NB4 (cell line): ENCODE results near the gene RARA.

Experiments
- CTCF ChIP-seq: IDR thresholded peaks from one replicate; pipeline ENCODE4 v1.5.1; 2012; ENCODE audit warnings: low read depth, low read length
- MYC ChIP-seq: IDR thresholded peaks from 2 replicates; pipeline ENCODE4 v1.6.1; 2011; ENCODE audit warnings: low read depth, low read length
- POLR2A ChIP-seq: IDR thresholded peaks from 2 replicates; pipeline ENCODE4 v1.6.1; 2011; ENCODE audit warnings: mild to moderate bottlenecking; ENCODE audit not compliant: insufficient read length; ENCODE audit errors: extremely low read depth

DNA sequence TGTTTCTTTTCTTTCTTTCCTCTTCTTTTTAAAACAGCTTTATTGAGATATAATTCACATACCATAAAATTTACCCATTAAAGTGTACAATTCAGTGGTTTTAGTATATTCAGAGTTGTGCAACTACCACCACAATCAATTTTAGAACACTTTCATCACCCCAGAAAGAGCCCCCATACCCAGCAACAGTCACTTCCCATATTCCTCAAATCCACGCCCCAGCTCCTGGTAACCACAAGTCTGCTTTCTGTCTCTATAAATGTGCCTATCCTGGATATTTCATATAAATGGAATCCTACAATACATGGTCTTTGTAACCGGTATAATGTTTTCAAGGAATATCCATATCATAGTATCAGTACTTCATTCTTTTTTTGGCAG is 19.4 kb downstream of the RARA start:
- TF ChIP-seq CTCF: no peak
- no peak for TF ChIP-seq POLR2A
- no peak for TF ChIP-seq MYC
